Measurements from ENCODE around the gene CAMTA1.
"Not testable (repeated sequence)": the region's sequence is repeated elsewhere in the genome, so short reads cannot be mapped to it uniquely, and the experiment has no call there.

Gene CAMTA1

GRCh38 chr1:7789828-7790227, 1004.6 kb downstream of the CAMTA1 start:
- no peaks in the 10 kb centered on the region for H4K20me1 ChIP-seq
- H3K36me3 ChIP-seq = peaks cover 21 to 50% (median 39%) of the 10 kb centered on the region in 11 experiments; a peak in 20 of 22 replicates
- peaks cover 0 to 17% (median 3%) of the 10 kb centered on the region in 10 experiments; a peak in 7 of 20 replicates for H3K4me1 ChIP-seq
- peaks cover 39 to 60% (median 48%) of the 10 kb centered on the region in 11 experiments for H3K9me3 ChIP-seq (replicated peaks in 1 of 11)
- H3K4me2 ChIP-seq = no peak overlapping the region
- no peak overlapping the region for H3K9ac ChIP-seq
- no peak for TF ChIP-seq Cebpa-rat (IDR thresholded peaks at IDR 0.05)
- H3K27ac ChIP-seq = no peak overlapping the region
- peak overlapping the region in 2 of 10 experiments; percentile 13 to 32; a peak in 2 of 20 replicates for H3K4me3 ChIP-seq
- no peaks in the 10 kb centered on the region for H3K27me3 ChIP-seq

GRCh38 chr1:7791027-7791426, 1005.8 kb downstream of the CAMTA1 start:
- H4K20me1 ChIP-seq, H3K4me2 ChIP-seq, H3K27ac ChIP-seq, H3K27me3 ChIP-seq, H3K9ac ChIP-seq: not testable (repeated sequence)
- Histone ChIP-seq H3K36me3 (peaks cover 21 to 50% (median 39%) of the 10 kb centered on the region in 11 experiments; a peak in 20 of 22 replicates), H3K9me3 (replicated peaks in 1 of 11) (peaks cover 39 to 59% (median 48%) of the 10 kb centered on the region in 11 experiments), H3K4me1 (peaks cover 0 to 15% (median 3%) of the 10 kb centered on the region in 10 experiments; a peak in 7 of 20 replicates), H3K4me3 (peak overlapping the region in 5 of 10 experiments; percentile 13 to 32 (median 25); a peak in 6 of 20 replicates)

- no peak for TF ChIP-seq Cebpa-rat (IDR thresholded peaks at IDR 0.05)
- no peaks in the 10 kb centered on the region for H3K27me3 ChIP-seq
- H3K36me3 ChIP-seq = peaks cover 9 to 27% (median 23%) of the 10 kb centered on the region in 11 experiments; a peak in 20 of 22 replicates
- H3K4me1 ChIP-seq = no peaks in the 10 kb centered on the region
- H4K20me1 ChIP-seq = no peaks in the 10 kb centered on the region
- no peak overlapping the region for H3K4me3 ChIP-seq
- H3K4me2 ChIP-seq = no peak overlapping the region
- no peak overlapping the region for H3K9ac ChIP-seq
- peaks cover 25 to 35% (median 28%) of the 10 kb centered on the region in 11 experiments for H3K9me3 ChIP-seq (replicated peaks in 1 of 11)
- H3K27ac ChIP-seq = no peak overlapping the region
Observed at GRCh38 chr1:7795406-7795805, 1010.2 kb downstream of the CAMTA1 start.

- Histone ChIP-seq H3K4me3 (no peak overlapping the region), H3K9ac (no peak overlapping the region), H3K27me3 (no peaks in the 10 kb centered on the region), H3K9me3 (replicated peaks in 1 of 11) (no peaks in the 10 kb centered on the region), H3K27ac (no peak overlapping the region), H4K20me1 (no peaks in the 10 kb centered on the region), H3K36me3 (peaks cover 0 to 8% (median 0%) of the 10 kb centered on the region in 11 experiments; a peak in 4 of 22 replicates), H3K4me2 (no peak overlapping the region), H3K4me1 (peaks cover 0 to 7% (median 0%) of the 10 kb centered on the region in 10 experiments; a peak in 6 of 20 replicates)
- no peak for TF ChIP-seq Cebpa-rat (IDR thresholded peaks at IDR 0.05)
Observed at GRCh38 chr1:7805460-7805859, 1020.2 kb downstream of the CAMTA1 start.

- TF ChIP-seq Cebpa-rat (IDR thresholded peaks at IDR 0.05) = no peak
- Histone ChIP-seq H3K4me2 (no peak overlapping the region), H3K4me1 (peaks cover 0 to 12% (median 0%) of the 10 kb centered on the region in 10 experiments; a peak in 6 of 20 replicates), H3K27ac (no peak overlapping the region), H3K4me3 (no peak overlapping the region), H3K9me3 (replicated peaks in 1 of 11) (peaks cover 9 to 12% (median 10%) of the 10 kb centered on the region in 11 experiments), H4K20me1 (no peaks in the 10 kb centered on the region), H3K36me3 (peaks cover 4 to 14% (median 7%) of the 10 kb centered on the region in 11 experiments), H3K9ac (no peak overlapping the region), H3K27me3 (no peaks in the 10 kb centered on the region)
Observed at GRCh38 chr1:7808253-7808844, 1023.1 kb downstream of the CAMTA1 start.

- H3K9me3 ChIP-seq (replicated peaks in 1 of 11) = peaks cover 21 to 26% (median 23%) of the 10 kb centered on the region in 11 experiments
- H3K4me1 ChIP-seq = peaks cover 0 to 12% (median 0%) of the 10 kb centered on the region in 10 experiments; a peak in 6 of 20 replicates
- TF ChIP-seq Cebpa-rat (IDR thresholded peaks at IDR 0.05) = no peak
- H3K27me3 ChIP-seq = no peaks in the 10 kb centered on the region
- H3K27ac ChIP-seq = no peak overlapping the region
- H3K4me2 ChIP-seq = no peak overlapping the region
- H3K4me3 ChIP-seq = no peak overlapping the region
- no peaks in the 10 kb centered on the region for H4K20me1 ChIP-seq
- no peak overlapping the region for H3K9ac ChIP-seq
- H3K36me3 ChIP-seq = peaks cover 9 to 20% (median 15%) of the 10 kb centered on the region in 11 experiments
Observed at GRCh38 chr1:7809742-7810141, 1024.5 kb downstream of the CAMTA1 start.

GRCh38 chr1:7810395-7810794, 1025.1 kb downstream of the CAMTA1 start:
- H3K27ac ChIP-seq = no peak overlapping the region
- TF ChIP-seq Cebpa-rat (IDR thresholded peaks at IDR 0.05) = no peak
- H3K27me3 ChIP-seq = no peaks in the 10 kb centered on the region
- peaks cover 9 to 20% (median 15%) of the 10 kb centered on the region in 11 experiments for H3K36me3 ChIP-seq
- H3K4me2 ChIP-seq = peak overlapping the region in 1 of 11 experiments; percentile 31; a peak in 1 of 22 replicates
- H3K9ac ChIP-seq = no peak overlapping the region
- H3K4me3 ChIP-seq = no peak overlapping the region
- peaks cover 21 to 30% (median 26%) of the 10 kb centered on the region in 11 experiments for H3K9me3 ChIP-seq (replicated peaks in 1 of 11)
- H4K20me1 ChIP-seq = no peaks in the 10 kb centered on the region
- peaks cover 0 to 12% (median 0%) of the 10 kb centered on the region in 10 experiments; a peak in 6 of 20 replicates for H3K4me1 ChIP-seq

GRCh38 chr1:7811476-7811875, 1026.2 kb downstream of the CAMTA1 start:
- no peaks in the 10 kb centered on the region for H4K20me1 ChIP-seq
- peaks cover 0 to 12% (median 0%) of the 10 kb centered on the region in 10 experiments; a peak in 6 of 20 replicates for H3K4me1 ChIP-seq
- H3K9ac ChIP-seq = no peak overlapping the region
- H3K27ac ChIP-seq = no peak overlapping the region
- 0 out of 22 replicates have a peak overlapping the region, but pooled peaks of 2 of the 11 experiments have one; percentile 3 to 10 for H3K4me2 ChIP-seq
- no peak for TF ChIP-seq Cebpa-rat (IDR thresholded peaks at IDR 0.05)
- peaks cover 21 to 30% (median 26%) of the 10 kb centered on the region in 11 experiments for H3K9me3 ChIP-seq (replicated peaks in 1 of 11)
- peaks cover 9 to 20% (median 15%) of the 10 kb centered on the region in 11 experiments for H3K36me3 ChIP-seq
- no peaks in the 10 kb centered on the region for H3K27me3 ChIP-seq
- no peak overlapping the region for H3K4me3 ChIP-seq

- H3K36me3 ChIP-seq = peaks cover 9 to 20% (median 15%) of the 10 kb centered on the region in 11 experiments
- TF ChIP-seq Cebpa-rat (IDR thresholded peaks at IDR 0.05) = no peak
Observed at GRCh38 chr1:7813677-7814373, 1028.6 kb downstream of the CAMTA1 start.

More at GRCh38 chr1:7813677-7814373, 1028.6 kb downstream of the CAMTA1 start:
- Histone ChIP-seq H3K9ac (no peak overlapping the region), H3K27me3 (no peaks in the 10 kb centered on the region), H3K4me2 (no peak overlapping the region), H3K27ac (no peak overlapping the region), H3K4me1 (peaks cover 0 to 12% (median 0%) of the 10 kb centered on the region in 10 experiments; a peak in 6 of 20 replicates), H3K9me3 (replicated peaks in 1 of 11) (peaks cover 21 to 30% (median 26%) of the 10 kb centered on the region in 11 experiments), H4K20me1 (no peaks in the 10 kb centered on the region), H3K4me3 (no peak overlapping the region; a peak in 2 of 20 replicates)

Data from BLaER1 treated with 17β-estradiol and CSF1 and Interleukin-3, amounts not matched to agents 10 nM and 100 nM (cell line).